ENCODE results near the gene LPAR3.
A peak's percentile ranks its signal among the peaks of the same experiment; 100 is the strongest.

The LPAR3 gene

GRCh38 chr1:84773195-84773594 is 119.8 kb downstream of the LPAR3 start:
- DNase-seq: no peak

GRCh38 chr1:84772428-84772943 is 120.5 kb downstream of the LPAR3 start:
- DNase-seq: peak; percentile 30

GRCh38 chr1:84771895-84772294 is 121.1 kb downstream of the LPAR3 start:
- no peak for DNase-seq

- no peak for DNase-seq
Observed at GRCh38 chr1:84770481-84770880, 122.5 kb downstream of the LPAR3 start.

GRCh38 chr1:84769636-84770035 is 123.4 kb downstream of the LPAR3 start:
- no peak for DNase-seq

- DNase-seq: no peak
Observed at GRCh38 chr1:84768634-84769033, 124.4 kb downstream of the LPAR3 start.

GRCh38 chr1:84763912-84764680 is 128.9 kb downstream of the LPAR3 start:
- no peak for DNase-seq

GRCh38 chr1:84762664-84763063 is 130.3 kb downstream of the LPAR3 start:
- DNase-seq: no peak

Data from NCI-H446 treated with DMSO at 0.1 percent for 48 hours (cell line).